ENCODE results near the gene PTPRJ.
"Not testable (repeated sequence)": the region's sequence is repeated elsewhere in the genome, so short reads cannot be mapped to it uniquely, and the experiment has no call there.

PTPRJ gene

GRCh38 chr11:48019217-48019584 lies 38.8 kb downstream of the PTPRJ start:
- no peak for DNase-seq

- DNase-seq: no peak
Measured at GRCh38 chr11:48019595-48019994, 39.2 kb downstream of the PTPRJ start.

- DNase-seq: no peak
Measured at GRCh38 chr11:48020092-48020755, 39.9 kb downstream of the PTPRJ start.

- not testable (repeated sequence) for DNase-seq
Measured at GRCh38 chr11:48021201-48021820, 41.0 kb downstream of the PTPRJ start.

- DNase-seq: no peak
Measured at GRCh38 chr11:48022445-48022844, 42.1 kb downstream of the PTPRJ start.

- DNase-seq: not testable (repeated sequence)
Measured at GRCh38 chr11:48023608-48024007, 43.2 kb downstream of the PTPRJ start.

GRCh38 chr11:48024635-48025071 lies 44.3 kb downstream of the PTPRJ start:
- DNase-seq: no peak

GRCh38 chr11:48025293-48025983 lies 45.1 kb downstream of the PTPRJ start:
- no peak for DNase-seq

- no peak for DNase-seq
Measured at GRCh38 chr11:48025984-48026340, 45.6 kb downstream of the PTPRJ start.

- no peak for DNase-seq
Measured at GRCh38 chr11:48028914-48029680, 48.7 kb downstream of the PTPRJ start.

GRCh38 chr11:48029681-48030290 lies 49.4 kb downstream of the PTPRJ start:
- no peak for DNase-seq

GRCh38 chr11:48031602-48032001 lies 51.2 kb downstream of the PTPRJ start:
- DNase-seq: no peak

GRCh38 chr11:48032721-48033120 lies 52.4 kb downstream of the PTPRJ start:
- no peak for DNase-seq

- DNase-seq: no peak
Measured at GRCh38 chr11:48033918-48034341, 53.6 kb downstream of the PTPRJ start.

- DNase-seq: peak; percentile 27
Measured at GRCh38 chr11:48034926-48035871, 54.8 kb downstream of the PTPRJ start.

- peak; percentile 29 for DNase-seq
Measured at GRCh38 chr11:48036011-48036410, 55.7 kb downstream of the PTPRJ start.

GRCh38 chr11:48036466-48036865 lies 56.1 kb downstream of the PTPRJ start:
- DNase-seq: peak; percentile 75

GRCh38 chr11:48037709-48038468 lies 57.5 kb downstream of the PTPRJ start:
- DNase-seq: no peak

- no peak for DNase-seq
Measured at GRCh38 chr11:48040830-48041444, 60.6 kb downstream of the PTPRJ start.

- DNase-seq: no peak
Measured at GRCh38 chr11:48041877-48042695, 61.7 kb downstream of the PTPRJ start.
